GM19043 (cell line): ENCODE measurements around the gene MEGF11.

Source experiments
- ATAC-seq: cut with Tn5 transposase; IDR thresholded peaks from one replicate; pipeline ENCODE4 v1.9.1; 2021; ENCODE audit warnings: low read depth; ENCODE audit not compliant: unreplicated experiment

The MEGF11 gene

GRCh38 chr15:66184936-66185790 is 68.4 kb downstream of the MEGF11 start:
- no peak for ATAC-seq

GRCh38 chr15:66184492-66184891 is 69.1 kb downstream of the MEGF11 start:
- ATAC-seq: no peak

GRCh38 chr15:66180531-66181097 is 72.9 kb downstream of the MEGF11 start:
- no peak for ATAC-seq

- no peak for ATAC-seq
These were observed 75.0 kb downstream of the MEGF11 start for GRCh38 chr15:66178531-66178910.

GRCh38 chr15:66172324-66172980 is 81.1 kb downstream of the MEGF11 start:
- ATAC-seq: no peak

- no peak for ATAC-seq
These were observed 81.7 kb downstream of the MEGF11 start for GRCh38 chr15:66171841-66172240.

GRCh38 chr15:66170716-66171115 is 82.8 kb downstream of the MEGF11 start:
- no peak for ATAC-seq

GRCh38 chr15:66170042-66170441 is 83.5 kb downstream of the MEGF11 start:
- ATAC-seq: no peak

GRCh38 chr15:66169625-66170024 is 83.9 kb downstream of the MEGF11 start:
- ATAC-seq: no peak

- ATAC-seq: no peak
These were observed 84.5 kb downstream of the MEGF11 start for GRCh38 chr15:66169023-66169422.

- ATAC-seq: no peak
These were observed 85.7 kb downstream of the MEGF11 start for GRCh38 chr15:66167854-66168253.

GRCh38 chr15:66165856-66166255 is 87.7 kb downstream of the MEGF11 start:
- ATAC-seq: no peak

- no peak for ATAC-seq
These were observed 88.8 kb downstream of the MEGF11 start for GRCh38 chr15:66164788-66165187.

GRCh38 chr15:66163553-66163952 is 90.0 kb downstream of the MEGF11 start:
- ATAC-seq: no peak

GRCh38 chr15:66162286-66162685 is 91.3 kb downstream of the MEGF11 start:
- no peak for ATAC-seq

GRCh38 chr15:66161575-66162118 is 91.9 kb downstream of the MEGF11 start:
- ATAC-seq: no peak

- no peak for ATAC-seq
These were observed 92.4 kb downstream of the MEGF11 start for GRCh38 chr15:66161108-66161507.

- ATAC-seq: no peak
These were observed 96.0 kb downstream of the MEGF11 start for GRCh38 chr15:66157507-66157906.

GRCh38 chr15:66156310-66156975 is 97.1 kb downstream of the MEGF11 start:
- no peak for ATAC-seq

- no peak for ATAC-seq
These were observed 98.5 kb downstream of the MEGF11 start for GRCh38 chr15:66155065-66155464.

- no peak for ATAC-seq
These were observed 99.0 kb downstream of the MEGF11 start for GRCh38 chr15:66154581-66154980.
